ENCODE data around the gene DAP.
A peak's percentile ranks its signal among the peaks of the same experiment; 100 is the strongest.
"Not testable (repeated sequence)": the region's sequence is repeated elsewhere in the genome, so short reads cannot be mapped to it uniquely, and the experiment has no call there.

Gene DAP

GRCh38 chr5:10633271-10634049, 127.6 kb downstream of the DAP start:
- DNase-seq (ENCODE audit: low read depth in 2 of 2): peak in 1 of 2 donors; percentile 49

DNA sequence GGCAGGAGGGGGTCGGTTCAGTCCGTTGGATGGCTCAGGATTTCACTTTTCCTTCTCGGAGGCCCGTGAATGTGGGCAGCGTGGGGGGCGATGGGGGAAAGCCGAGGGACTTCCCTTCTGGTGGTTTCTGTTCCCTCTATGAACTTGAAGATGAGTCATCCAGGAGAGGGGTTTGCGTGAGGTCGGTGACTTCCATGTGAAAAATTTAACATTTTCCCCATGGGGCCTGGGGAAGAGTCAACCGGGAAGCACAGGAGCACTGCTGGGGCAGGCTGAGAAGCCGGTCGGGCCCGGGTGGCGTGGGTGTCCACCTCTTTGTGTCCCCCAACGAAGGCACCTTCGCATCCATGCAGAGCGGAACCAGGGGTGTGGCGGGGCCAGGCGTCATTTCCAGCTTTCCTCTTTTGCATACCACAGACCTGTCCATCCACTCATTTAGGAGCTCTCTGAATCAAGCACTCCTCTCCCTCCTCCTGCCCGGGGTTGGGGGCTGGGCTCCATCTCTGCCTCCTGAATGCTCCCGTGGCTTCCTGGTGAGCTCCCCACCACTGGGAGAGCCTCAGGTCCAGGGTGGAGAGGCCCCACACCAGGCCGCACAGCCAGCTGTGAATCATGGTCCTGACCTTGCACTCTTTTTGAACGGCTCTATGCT, 128.8 kb downstream of the DAP start:
- peak in 1 of 2 donors; percentile 7 for DNase-seq (ENCODE audit: low read depth in 2 of 2)

- no peak for DNase-seq (ENCODE audit: low read depth in 2 of 2)
Measured at GRCh38 chr5:10631316-10631996, 129.6 kb downstream of the DAP start.

GRCh38 chr5:10630744-10631143, 130.3 kb downstream of the DAP start:
- DNase-seq (ENCODE audit: low read depth in 2 of 2): not testable (repeated sequence)

- no peak for DNase-seq (ENCODE audit: low read depth in 2 of 2)
Measured at GRCh38 chr5:10630126-10630525, 130.9 kb downstream of the DAP start.

DNA sequence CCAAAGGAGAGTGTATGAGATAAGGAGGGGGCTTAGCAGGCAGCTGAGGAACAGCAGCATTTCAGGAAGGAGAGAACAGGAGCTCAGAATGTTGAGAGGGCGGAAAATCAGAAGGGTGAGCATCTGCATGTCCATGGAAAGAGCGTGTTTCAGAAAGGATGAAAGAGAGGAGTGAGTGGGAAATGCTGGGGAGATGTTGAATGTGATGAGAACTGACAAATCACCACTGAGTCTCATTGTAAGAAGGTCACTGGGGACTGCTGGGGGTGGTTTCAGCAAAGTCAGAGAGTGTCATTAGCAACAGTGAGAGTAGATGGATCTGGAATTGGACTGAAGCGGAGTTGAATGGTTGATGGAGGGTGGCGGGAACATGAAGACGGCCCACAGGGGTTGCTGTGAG, 131.4 kb downstream of the DAP start:
- DNase-seq (ENCODE audit: low read depth in 2 of 2): no peak

Measured in stimulated activated CD8-positive, alpha-beta memory T cell treated with anti-CD3 and anti-CD28 coated beads, Interleukin-15, amount 100 ng/mL, for 4 hours (primary cell).